ENCODE measurements around the gene ADAM17. TPM values are rescaled to one million over a fixed set of nuclear protein-coding genes. Genes with fewer than 3 reads are reported as not detected.

The ADAM17 gene
- total and polyA plus RNA-seq, 2 of the 13 experiments (the other 11 are each of a cell fraction or from before 2014, with no cell fraction given) = 6.5 to 33.4 TPM

DNA sequence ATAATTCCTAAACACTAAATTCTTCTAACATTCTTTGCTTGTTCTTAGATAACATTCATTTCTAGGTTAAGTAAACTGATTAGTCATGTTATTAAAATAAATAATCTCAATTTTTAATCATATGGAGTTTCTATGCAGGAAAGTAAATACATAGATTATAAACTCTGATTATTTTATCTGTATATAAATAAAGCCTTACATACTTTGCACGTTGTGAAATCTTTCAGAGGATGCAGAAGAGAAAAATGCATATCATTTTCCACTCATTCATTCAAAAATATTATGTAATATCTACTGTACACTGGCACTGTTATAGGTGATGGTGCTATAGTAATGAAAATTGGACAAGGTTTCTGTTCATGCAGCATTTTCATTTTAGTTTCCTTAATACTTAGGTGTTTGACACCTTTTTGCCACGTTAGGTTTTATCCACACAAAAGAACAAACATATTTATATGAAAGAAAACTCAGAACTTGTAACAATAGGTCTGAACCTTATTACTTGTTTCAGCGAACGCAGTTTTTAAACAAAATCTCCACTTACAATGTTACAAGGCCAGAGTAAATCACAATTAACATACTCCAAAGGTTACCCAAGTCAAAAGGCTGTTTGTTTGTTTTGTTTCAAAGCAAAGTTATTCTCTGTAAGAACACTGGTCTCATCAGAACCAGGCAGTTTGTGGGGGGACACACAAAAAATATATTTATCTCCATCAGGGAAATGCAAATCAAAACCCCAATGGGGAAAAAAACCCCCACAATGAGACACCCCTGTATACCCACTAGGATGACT lies 27.4 kb downstream of the ADAM17 start (continued):
- TF ChIP-seq, protein P1, sequence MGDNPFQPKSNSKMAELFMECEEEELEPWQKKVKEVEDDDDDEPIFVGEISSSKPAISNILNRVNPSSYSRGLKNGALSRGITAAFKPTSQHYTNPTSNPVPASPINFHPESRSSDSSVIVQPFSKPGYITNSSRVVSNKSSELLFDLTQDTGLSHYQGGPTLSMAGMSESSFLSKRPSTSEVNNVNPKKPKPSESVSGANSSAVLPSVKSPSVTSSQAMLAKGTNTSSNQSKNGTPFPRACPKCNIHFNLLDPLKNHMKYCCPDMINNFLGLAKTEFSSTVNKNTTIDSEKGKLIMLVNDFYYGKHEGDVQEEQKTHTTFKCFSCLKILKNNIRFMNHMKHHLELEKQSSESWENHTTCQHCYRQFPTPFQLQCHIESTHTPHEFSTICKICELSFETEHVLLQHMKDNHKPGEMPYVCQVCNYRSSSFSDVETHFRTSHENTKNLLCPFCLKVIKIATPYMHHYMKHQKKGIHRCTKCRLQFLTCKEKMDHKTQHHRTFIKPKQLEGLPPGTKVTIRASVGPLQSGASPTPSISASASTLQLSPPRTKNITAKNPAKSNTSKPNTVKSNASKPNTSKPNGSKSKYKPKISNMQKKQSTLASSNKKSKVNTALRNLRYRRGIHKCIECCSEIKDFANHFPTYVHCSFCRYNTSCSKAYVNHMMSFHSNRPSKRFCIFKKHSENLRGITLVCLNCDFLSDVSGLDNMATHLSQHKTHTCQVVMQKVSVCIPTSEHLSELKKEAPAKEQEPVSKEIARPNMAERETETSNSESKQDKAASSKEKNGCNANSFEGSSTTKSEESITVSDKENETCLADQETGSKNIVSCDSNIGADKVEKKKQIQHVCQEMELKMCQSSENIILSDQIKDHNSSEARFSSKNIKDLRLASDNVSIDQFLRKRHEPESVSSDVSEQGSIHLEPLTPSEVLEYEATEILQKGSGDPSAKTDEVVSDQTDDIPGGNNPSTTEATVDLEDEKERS (CRISPR knock-in tag; IDR thresholded peaks at IDR 0.05) = no peak
- TF ChIP-seq, protein P2, sequence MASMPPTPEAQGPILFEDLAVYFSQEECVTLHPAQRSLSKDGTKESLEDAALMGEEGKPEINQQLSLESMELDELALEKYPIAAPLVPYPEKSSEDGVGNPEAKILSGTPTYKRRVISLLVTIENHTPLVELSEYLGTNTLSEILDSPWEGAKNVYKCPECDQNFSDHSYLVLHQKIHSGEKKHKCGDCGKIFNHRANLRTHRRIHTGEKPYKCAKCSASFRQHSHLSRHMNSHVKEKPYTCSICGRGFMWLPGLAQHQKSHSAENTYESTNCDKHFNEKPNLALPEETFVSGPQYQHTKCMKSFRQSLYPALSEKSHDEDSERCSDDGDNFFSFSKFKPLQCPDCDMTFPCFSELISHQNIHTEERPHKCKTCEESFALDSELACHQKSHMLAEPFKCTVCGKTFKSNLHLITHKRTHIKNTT (CRISPR knock-in tag; IDR thresholded peaks at IDR 0.05) = no peak
- TF ChIP-seq, protein P3, sequence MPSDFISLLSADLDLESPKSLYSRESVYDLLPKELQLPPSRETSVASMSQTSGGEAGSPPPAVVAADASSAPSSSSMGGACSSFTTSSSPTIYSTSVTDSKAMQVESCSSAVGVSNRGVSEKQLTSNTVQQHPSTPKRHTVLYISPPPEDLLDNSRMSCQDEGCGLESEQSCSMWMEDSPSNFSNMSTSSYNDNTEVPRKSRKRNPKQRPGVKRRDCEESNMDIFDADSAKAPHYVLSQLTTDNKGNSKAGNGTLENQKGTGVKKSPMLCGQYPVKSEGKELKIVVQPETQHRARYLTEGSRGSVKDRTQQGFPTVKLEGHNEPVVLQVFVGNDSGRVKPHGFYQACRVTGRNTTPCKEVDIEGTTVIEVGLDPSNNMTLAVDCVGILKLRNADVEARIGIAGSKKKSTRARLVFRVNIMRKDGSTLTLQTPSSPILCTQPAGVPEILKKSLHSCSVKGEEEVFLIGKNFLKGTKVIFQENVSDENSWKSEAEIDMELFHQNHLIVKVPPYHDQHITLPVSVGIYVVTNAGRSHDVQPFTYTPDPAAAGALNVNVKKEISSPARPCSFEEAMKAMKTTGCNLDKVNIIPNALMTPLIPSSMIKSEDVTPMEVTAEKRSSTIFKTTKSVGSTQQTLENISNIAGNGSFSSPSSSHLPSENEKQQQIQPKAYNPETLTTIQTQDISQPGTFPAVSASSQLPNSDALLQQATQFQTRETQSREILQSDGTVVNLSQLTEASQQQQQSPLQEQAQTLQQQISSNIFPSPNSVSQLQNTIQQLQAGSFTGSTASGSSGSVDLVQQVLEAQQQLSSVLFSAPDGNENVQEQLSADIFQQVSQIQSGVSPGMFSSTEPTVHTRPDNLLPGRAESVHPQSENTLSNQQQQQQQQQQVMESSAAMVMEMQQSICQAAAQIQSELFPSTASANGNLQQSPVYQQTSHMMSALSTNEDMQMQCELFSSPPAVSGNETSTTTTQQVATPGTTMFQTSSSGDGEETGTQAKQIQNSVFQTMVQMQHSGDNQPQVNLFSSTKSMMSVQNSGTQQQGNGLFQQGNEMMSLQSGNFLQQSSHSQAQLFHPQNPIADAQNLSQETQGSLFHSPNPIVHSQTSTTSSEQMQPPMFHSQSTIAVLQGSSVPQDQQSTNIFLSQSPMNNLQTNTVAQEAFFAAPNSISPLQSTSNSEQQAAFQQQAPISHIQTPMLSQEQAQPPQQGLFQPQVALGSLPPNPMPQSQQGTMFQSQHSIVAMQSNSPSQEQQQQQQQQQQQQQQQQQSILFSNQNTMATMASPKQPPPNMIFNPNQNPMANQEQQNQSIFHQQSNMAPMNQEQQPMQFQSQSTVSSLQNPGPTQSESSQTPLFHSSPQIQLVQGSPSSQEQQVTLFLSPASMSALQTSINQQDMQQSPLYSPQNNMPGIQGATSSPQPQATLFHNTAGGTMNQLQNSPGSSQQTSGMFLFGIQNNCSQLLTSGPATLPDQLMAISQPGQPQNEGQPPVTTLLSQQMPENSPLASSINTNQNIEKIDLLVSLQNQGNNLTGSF (CRISPR knock-in tag; IDR thresholded peaks at IDR 0.05) = no peak
